GM21447 (cell line): Measurements from ENCODE around the gene ATP9B.

ENCODE experiments used
- ATAC-seq: cut with Tn5 transposase; IDR thresholded peaks from one replicate; pipeline ENCODE4 v1.9.1; 2021; ENCODE audit not compliant: unreplicated experiment

The ATP9B gene

DNA sequence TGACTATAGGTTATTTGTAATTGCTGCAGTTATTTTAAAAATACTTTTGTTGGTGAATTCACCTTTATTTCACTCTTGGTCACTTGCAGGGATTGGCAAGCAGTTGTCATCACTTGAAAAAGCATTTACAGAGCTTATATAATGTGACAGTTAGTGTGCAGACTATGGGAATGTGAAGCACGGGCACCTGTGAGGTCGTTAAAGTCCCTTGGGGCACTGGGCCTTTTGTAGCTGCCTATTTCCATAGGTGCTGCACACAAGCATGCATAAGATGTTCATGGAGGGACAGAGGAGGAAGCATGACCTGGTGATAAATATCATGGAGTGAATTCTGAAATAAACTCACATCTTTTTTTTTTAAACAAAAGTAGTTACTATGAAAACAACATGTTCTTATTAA lies 124.6 kb downstream of the ATP9B start:
- ATAC-seq, result no peak

DNA sequence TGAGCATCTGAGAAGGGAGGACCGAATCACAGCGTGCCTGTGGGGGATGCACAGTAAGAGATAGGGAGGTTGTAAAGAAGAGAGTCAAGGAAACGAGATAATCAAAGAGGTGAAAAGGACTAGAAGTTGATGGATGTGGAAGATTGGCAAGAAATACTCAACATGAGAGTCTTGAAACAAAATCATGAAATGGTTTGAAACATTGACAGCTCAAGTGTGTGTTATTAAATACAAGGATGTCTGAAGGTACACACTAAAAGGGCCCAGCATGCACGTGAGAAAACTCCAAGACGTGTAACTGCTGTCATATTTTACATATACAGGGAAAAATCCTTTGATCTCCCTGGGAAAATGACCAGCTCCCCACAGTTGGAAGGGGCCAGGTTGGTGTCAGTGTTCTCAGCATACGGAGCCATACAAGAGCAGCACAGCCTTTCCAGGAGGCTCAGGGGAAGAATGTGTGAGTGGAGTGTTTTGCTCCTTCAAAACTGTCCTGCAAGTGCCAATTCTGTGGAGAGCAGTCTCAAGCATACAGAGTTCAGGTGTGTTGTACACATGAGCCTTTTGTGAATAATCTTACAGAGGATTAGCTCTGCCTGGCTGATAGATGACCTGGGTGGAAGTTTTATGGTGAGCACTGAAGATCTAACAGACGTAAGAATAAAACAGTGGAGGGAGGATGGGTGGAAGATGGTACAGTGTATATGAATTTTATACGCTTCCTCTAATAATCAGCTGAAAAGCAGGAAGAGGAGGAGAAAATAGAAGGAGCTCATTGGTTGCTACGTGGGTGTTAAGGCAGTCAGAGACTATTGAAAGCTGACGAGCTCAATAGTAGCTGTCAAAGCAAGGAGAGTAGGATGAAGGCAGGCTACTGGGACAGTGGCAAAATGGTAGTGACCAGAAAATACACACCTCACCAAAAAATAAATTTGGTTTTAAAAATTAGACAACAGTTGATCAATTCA lies 126.8 kb downstream of the ATP9B start:
- no peak for ATAC-seq

DNA sequence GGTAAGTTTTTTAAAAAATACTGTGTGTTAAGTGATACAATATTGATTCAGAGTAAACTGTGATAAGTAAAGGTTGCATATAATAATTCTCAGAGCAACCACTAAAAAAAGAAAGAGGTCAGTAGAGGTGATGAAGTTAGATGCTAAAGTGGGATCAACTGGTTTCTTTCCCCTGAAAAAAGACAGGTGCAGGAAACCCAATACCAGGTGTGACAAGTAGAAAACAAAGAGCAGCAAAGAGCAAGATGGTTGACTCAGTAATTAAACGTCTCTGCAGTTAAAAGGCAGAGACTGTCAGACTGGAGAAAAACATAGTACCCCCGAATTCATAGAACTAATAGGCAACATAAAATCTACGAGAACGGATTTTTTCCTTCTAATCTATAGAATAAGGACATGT lies 128.3 kb downstream of the ATP9B start:
- no peak for ATAC-seq

DNA sequence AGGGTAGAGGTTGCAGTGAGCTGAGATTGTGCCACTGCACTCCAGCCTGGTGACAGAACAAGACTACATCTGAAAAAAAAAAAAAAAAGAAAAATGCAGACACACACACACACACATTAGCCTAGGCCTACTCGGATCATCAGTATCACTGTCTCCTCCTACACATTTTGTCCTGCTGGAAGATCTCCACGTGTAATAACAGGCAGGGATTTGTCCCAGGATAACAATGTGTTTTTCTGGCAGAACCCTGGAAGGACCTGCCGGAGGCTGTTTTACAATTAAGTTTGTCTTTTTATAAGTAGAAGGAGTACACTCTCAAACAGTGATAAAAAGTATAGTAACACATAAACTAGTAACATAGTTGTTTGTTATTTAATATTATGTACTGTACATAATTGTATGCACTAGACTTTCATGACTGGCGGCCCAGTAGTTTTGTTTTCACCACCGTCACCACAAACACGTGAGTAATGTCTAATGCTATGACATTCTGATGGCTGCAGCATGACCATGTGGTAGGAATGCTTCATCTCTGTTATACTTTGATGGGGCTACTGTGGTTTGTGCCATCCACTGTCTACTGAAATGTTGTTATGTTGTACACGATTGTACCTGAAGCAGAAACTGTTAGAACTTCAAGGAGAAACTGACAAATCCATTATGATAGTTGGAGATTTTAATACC lies 130.6 kb downstream of the ATP9B start:
- no peak for ATAC-seq

DNA sequence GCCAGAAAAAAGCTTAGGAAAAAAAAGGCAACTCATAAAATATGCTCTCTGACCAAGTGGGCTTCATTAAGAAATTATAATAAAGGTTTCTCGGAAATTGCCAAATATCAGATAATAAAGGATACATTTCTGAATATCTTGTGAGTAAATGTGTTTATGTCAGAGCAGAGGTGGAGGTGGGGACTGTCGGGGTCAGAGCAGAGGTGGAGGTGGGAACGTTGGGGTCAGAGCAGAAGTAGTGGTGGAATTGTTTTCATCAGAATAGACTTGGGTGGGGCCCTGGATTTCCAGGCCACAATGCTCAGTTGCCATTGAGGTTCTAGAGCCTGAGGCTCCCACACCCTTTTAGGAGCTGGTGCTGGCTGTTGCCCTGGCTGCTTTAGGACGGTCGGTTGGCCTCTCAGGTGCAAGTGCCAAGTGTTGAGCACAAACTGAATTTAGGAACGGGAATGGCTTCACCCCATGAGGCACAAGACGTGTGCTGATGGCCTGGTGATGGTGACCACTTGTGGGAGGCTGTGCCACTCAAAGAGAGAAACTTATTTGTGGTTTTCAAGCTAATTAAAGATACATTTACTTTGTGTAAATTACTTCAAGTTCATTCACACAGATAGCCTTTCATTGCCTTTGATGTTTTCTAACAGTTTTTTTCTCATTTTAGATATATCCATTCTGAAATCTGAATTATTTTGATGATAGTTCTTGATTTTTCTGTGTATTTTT lies 131.5 kb downstream of the ATP9B start:
- ATAC-seq, result no peak

DNA sequence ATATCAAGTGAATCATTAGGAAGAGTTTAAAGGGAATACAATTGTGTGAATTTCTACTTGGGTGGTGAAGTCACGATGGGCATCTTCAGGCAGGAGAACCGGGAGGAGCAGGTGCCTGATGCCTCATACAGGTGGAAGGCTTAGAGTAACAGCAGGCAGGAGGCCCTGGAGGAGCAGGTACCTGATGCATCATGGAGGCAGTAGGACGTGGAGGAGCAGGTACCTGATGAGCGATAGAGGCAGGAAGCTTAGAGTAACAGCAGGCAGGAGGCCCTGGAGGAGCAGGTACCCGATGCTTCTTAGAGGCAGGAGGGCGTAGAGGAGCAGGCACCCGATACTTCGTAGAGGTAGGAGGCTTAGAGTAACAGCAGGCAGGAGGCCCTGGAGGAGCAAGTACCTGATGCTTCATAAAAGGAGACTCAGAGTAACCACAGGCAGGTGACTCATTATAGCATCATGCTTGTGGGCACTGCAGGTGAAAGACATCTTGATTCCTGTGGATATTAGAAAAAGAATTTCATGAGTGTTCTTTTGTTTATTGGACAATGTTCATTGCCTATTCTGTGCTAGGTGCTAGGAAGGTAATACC lies 133.9 kb downstream of the ATP9B start:
- no peak for ATAC-seq

DNA sequence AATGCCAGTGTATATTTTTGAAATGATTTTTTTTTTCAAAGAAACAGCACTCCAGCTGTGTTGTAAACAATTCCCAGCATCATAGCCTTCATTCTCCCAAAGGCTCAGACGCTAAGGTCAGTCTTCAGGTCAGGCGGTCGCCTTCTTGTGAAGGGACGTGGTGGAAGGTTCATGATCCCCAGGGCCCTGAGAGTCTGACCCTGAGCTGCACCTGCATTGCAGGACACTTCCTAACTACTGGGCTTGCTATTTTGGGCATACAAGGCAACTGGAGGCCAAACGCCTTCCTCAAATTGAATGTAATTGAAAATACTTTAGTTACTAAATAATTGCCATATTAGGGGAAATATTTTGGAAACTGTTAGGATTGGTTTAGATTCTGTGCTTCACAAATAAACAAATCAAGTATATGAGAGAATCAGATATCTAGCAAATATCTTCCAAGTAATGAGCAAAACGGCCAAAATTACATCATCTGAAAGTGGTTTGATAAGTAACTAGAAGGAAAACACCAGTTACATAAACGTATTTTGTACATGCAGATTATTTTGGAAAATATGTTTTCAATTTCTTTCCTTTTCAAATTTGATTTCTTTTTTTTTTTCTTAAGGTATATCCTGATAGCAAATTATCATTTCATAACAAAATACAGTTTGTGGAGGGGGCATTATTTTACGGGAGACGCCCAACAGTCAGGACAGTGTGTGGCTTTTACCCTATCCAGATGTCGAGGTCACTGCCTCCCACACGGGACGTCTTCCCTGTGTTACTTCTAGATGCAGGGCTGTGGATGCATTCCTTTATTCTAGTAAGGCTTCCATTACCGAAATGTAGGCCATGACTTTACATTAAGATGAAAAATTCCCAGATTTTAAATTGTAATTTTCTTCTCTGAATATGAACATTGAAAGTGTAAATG lies 136.0 kb downstream of the ATP9B start:
- ATAC-seq, result no peak

DNA sequence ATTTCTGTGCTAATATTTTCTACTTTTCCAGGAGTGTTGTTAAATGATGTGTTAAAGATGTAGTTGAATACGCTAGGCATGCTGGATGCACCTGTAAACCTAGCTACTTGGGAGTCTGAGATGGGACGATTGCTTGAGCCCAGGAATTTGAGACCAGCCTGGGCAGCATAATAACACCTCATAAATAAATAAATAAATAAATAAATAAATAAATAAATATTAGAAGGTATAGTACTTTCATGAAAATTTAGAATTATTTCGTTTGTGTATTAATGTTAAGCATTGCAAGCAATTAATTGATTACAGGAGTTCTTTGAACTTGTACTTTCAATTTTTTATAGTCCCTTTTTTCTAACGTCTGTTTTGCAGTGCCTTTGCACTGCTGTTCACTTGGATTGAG lies 137.2 kb downstream of the ATP9B start:
- ATAC-seq, result no peak

DNA sequence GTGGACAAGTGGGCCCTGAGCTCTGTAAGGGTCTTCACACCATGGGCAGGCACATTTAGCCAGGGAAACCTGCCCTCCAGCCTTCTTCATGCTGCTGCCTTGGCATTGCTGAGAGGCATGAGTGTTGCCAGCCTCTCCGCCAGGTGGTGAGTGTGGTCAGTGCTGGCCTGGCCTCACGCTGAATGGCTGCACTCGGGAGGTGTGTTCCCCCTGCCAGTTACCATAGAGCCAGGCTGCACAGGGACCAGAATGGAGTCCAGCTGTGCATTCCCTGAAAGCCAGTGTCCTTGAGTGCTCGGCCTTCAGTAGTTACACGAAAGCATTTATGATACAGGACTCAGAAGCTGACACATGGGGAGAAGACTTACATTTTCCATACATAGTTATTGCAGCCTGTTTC lies 139.7 kb downstream of the ATP9B start:
- no peak for ATAC-seq

DNA sequence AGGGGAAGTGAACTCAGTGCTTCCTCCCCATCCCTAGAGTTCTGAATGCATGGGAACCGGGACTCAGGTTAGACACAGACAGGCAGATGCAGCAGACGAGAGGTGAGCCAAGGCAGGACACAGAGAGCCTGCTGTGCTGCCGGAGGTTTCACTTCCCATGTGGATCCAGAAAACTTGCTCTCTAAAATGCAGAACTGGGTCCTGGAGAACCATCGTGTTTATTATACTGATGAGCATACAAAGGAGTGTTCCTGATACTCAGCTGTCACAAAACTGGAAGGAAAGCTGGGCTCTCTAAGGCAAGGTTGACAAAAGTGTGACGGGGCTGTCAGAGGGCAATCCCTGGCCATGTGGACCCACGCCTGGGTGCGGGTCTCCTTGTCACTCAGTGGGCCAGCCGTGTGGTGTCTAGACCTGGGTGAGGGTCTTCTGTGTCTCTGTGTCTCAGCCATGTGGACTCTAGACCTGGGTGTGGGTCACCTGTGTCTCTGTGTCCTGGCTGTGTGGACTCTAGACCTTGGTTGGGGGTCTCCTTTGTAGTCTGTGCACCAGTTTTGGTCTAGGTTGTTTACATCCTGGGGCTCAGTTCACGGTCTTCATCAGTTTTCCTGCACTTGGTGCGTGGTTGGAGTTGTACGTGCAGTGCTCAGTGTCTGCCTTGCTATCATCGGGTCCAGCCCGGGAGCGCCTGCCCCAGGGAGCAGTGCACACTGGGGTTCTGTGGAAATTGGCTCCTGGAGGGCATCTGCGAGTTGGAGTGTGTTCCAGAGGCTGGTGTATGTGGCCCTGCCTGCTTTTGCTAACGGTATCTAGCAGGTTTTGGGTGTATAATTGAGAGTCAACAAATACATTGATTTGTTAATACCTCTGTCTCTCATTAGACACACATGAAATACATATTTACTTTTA lies 141.1 kb downstream of the ATP9B start:
- no peak for ATAC-seq

DNA sequence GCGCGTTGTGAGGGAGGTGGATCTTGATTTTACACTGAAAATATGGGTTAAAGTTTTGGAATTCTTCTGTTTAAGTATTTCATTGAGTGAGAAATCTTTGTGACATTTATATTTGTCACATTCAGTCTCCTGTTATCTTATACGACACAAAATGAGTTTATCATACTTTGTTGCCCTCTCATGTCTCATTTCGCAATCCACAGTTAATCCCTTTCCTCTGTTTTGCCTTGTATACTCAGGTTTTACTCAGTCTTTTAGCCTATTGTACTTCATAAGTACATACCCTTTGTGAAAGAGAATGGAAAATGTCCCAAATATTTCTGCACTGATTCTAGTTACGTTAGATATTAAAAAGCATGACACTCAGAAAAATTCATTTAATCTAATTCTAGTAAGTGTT lies 142.7 kb downstream of the ATP9B start:
- ATAC-seq, result no peak

DNA sequence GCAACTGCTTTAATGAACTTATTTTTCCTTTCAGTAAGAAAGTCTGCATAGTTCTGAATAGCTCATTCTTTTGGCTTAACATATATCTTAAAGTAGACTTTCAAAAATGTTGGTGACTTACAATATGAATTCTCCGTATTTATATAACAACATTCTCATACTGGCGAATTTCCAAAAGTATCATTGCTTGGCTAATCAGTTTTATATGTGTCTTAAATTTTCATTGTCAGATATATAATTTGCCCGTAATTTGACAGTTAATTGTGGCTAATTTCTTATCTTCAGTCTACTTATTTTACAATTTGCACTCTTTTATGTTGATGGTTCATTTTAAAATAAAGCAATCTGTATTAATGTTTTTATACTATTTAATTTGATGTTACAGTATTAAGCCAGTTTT lies 144.9 kb downstream of the ATP9B start:
- ATAC-seq, result no peak

DNA sequence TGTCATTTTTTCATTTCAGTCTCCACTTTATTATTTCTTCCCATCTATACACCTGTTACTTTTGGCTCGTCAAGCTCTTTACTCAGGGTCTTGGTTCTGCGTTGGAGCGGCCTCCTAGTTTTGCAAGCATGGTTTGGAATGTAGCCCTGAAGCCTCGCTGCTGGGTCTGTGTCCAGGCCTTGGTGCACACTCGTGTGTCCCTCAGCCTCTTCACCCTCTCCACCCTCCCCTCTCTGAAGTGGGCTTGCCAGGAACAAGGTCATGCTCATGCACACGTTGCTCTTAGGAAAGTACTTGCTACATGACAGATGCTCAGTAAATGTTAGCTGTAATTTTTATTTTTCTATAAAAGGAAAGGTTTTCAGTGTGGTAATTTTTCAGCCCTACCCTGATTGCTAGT lies 147.0 kb downstream of the ATP9B start:
- ATAC-seq, result no peak

DNA sequence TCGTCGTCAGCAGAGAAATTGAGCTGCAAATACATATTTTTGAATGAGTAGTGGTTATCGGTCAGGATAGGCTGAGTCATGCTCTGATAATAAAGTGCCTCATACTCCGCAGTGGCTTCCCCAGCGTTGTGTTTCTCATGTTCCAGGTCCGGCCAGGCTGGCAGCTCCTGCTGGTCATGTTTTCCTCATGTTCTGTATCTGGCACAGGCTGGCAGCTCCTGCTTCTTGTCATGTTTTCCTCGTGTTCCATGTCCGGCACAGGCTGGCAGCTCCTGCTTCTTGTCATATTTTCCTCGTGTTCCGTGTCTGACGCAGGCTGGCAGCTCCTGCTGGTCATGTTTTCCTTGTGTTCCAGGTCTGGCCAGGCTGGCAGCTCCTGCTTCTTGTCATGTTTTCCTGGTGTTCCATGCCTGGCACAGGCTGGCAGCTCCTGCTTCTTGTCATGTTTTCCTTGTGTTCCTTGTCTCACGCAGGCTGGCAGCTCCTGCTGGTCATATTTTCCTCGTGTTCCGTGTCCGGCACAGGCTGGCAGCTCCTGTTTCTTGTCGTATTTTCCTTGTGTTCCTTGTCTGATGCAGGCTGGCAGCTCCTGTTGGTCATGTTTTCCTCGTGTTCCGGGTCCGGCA lies 148.9 kb downstream of the ATP9B start:
- ATAC-seq, result no peak

DNA sequence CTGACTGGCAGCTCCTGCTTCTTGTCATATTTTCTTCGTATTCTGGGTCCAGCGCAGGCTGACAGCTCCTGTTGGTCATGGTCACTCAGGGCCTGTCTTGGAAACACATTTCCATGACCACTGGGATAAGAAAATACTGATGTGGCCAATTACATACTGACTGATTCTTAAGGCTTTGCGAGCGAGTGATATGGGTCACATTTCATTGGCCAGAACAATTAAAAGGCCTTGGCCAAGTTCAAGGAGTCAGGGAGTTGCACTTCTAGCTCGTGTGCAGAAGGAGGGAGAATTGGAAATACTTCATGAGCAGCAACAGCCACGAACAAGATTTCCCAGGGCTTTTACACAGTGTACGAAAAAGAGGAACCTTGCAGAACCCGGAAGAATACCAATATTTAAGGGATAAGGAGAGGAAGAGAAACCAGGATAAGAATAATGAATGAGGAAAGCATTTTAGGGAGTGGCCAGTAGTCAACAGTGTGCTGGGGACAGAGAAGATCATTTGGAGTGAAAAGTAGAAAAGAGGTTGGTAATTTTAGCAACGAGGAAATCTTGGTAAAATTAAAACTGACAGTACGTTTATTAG lies 149.5 kb downstream of the ATP9B start:
- no peak for ATAC-seq

DNA sequence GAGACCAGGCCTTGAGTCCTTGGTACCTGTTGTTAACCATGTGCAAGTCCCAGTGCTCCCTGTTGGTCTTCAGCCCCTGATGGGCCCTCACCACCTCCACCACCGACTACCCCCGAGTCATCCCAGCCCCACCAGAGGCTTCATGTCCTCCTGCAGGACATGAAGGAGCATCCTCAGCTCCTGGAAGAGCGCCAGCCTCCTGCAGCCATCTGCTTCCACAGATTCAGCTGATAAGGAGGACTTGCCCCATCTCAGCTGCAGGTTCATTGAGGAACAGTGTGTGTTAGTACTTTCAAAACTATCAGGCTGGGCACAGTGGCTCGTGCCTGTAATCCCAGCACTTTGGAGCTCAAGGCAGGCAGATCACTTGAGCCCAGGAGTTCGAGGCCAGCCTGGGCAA lies 151.9 kb downstream of the ATP9B start:
- ATAC-seq, result no peak

DNA sequence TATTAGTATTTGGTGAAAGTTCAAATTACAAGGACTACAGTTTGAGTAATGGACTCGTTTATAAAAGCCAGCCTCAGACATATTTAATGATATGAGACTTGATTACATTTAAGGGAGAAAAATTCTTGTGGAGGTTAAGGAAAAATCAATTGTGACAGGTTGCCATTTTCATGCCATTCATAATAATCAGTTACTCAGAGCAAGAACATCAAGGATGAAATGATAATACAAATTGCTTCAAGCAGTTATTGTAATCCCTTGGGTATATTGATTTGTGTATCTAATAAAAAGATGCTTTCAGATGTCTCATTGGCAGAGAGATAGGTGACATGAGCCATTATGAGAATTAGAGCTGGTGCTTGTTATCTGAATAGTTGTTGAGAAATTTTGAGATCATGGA lies 153.6 kb downstream of the ATP9B start:
- ATAC-seq, result no peak

DNA sequence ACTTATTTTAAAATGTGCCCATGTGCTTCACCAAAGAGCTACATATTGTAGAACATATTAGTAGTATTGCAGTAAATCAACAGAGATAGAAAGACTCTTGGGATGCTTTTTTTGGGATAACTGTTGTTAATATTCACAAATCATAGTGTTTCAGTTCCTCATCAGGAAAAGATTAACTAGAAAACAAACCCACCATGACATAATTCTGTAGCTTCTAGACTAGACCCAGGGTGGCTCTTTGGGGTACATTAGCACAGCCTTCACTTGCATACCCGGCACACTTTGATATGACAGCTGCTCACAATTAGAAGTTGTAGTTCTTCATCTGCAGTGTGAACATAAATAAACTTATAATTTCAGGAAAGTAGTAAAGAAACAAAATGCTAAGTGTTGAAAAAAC lies 154.2 kb downstream of the ATP9B start:
- ATAC-seq, result no peak
